Choroid plexus epithelial cell (primary cell): ENCODE measurements around the gene SPO11.

ENCODE experiments used
- DNase-seq: peaks from one replicate; pipeline ENCODE4 v3.0.0-alpha.2; 2010; ENCODE audit warnings: low read depth
- H3K4me3 ChIP-seq: 2 replicates; pipeline ENCODE4 v1.5.1; 2011; ENCODE audit warnings: low read depth, mild to moderate bottlenecking, control low read depth, low read length, moderate library complexity
- CTCF ChIP-seq: conservative IDR thresholded peaks from 2 replicates; pipeline ENCODE4 v1.5.1; 2011; ENCODE audit warnings: low read depth, mild to moderate bottlenecking, control low read depth, inconsistent platforms, low read length, moderate library complexity

SPO11 gene

GRCh38 chr20:57293995-57294394, 35.6 kb upstream of the SPO11 start:
- no peak overlapping the region for H3K4me3 ChIP-seq
- TF ChIP-seq CTCF: no peak
- no peak for DNase-seq

GRCh38 chr20:57294550-57294949, 35.1 kb upstream of the SPO11 start:
- DNase-seq: no peak
- no peak overlapping the region for H3K4me3 ChIP-seq
- TF ChIP-seq CTCF: no peak

- H3K4me3 ChIP-seq: no peak overlapping the region
- DNase-seq: no peak
- TF ChIP-seq CTCF: no peak
These were observed 31.1 kb upstream of the SPO11 start for GRCh38 chr20:57298457-57298856.

- DNase-seq: no peak
- no peak for TF ChIP-seq CTCF
These were observed 28.6 kb upstream of the SPO11 start for GRCh38 chr20:57301026-57301425.

GRCh38 chr20:57306747-57307146, 22.9 kb upstream of the SPO11 start:
- TF ChIP-seq CTCF: no peak
- no peak overlapping the region for H3K4me3 ChIP-seq
- DNase-seq: no peak

More at GRCh38 chr20:57301026-57301425, 28.6 kb upstream of the SPO11 start:
- H3K4me3 ChIP-seq: no peak overlapping the region

- no peak for DNase-seq
- TF ChIP-seq CTCF: no peak
- H3K4me3 ChIP-seq: no peak overlapping the region
These were observed 20.9 kb upstream of the SPO11 start for GRCh38 chr20:57308451-57309271.

- H3K4me3 ChIP-seq: no peak overlapping the region
- no peak for DNase-seq
- TF ChIP-seq CTCF: no peak
These were observed 20.0 kb upstream of the SPO11 start for GRCh38 chr20:57309544-57310115.
